HepG2 (cell line): Measurements from ENCODE around the gene WNT3. TPM values are rescaled to one million over a fixed set of nuclear protein-coding genes. Genes with fewer than 3 reads are reported as not detected.

ENCODE experiments used
- ATAC-seq: fragments of 200-7000 bp; cut with Tn5 transposase; 3 replicates; pipeline ENCODE4 v1.9.1; 2020; ENCODE audit warnings: mild to moderate bottlenecking, moderate library complexity
- BruUV-seq: library from RNA; stranded (reverse); fragments of 400-500 nt; replicated peaks from 2 replicates; lab custom pipeline; 2021; lab: Mats Ljungman, UMichigan
- CTCF ChIA-PET: fragments of 300-600 bp; formaldehyde crosslinking; extraction: SDS; loops from one replicate; lab custom pipeline; 2021; ENCODE audit warnings: low total read pairs, inconsistent platforms, low intra/inter-chr PET ratio; lab: Yijun Ruan, JAX
- POLR2A ChIA-PET: fragments of 350-600 bp; sonication (Branson Sonifier 250); formaldehyde crosslinking; loops from one replicate; lab custom pipeline; 2020; ENCODE audit warnings: antibody characterized with exemption, inconsistent platforms; lab: Yijun Ruan, JAX
- DNase-seq: peaks from one replicate; pipeline ENCODE4 v3.0.0-alpha.2; 2015; ENCODE audit warnings: low spot score
- FAIRE-seq: peaks from 3 replicates; lab custom pipeline; 2011; peaks lifted over from hg19 to GRCh38; lab: Jason Lieb, UNC
- H2AFZ ChIP-seq: one replicate; pipeline ENCODE4 v1.6.1; 2011; ENCODE audit warnings: low read length, inconsistent platforms
- H3K27ac ChIP-seq: fragments of 300-600 bp; 3 replicates; pipeline ENCODE4 v1.8.0; 2011; ENCODE audit warnings: mixed run types, mild to moderate bottlenecking, mixed read lengths, low read length, inconsistent platforms; ENCODE audit not compliant: insufficient read depth; ENCODE audit errors: extremely low read length
- H3K27me3 ChIP-seq, 2 experiments: fragments of 200-600 bp in 1 of 2; 2 replicates in 1 of 2; 3 replicates in 1 of 2; pipeline versions ENCODE4 v1.6.0 to v1.8.0; 2011; ENCODE audit warnings: low read length in 2 of 2, mild to moderate bottlenecking in 2 of 2, moderate library complexity in 2 of 2, inconsistent platforms in 1 of 2; ENCODE audit not compliant: insufficient read depth in 2 of 2, control insufficient read depth in 1 of 2
- H3K36me3 ChIP-seq, 2 experiments: fragments of 200-600 bp in 1 of 2; replicated peaks in 1 of 2; 2 replicates in 1 of 2; 3 replicates in 1 of 2; pipeline versions ENCODE4 v1.5.1 to v1.8.0; 2011; ENCODE audit warnings: low read length in 2 of 2, inconsistent platforms in 1 of 2; ENCODE audit not compliant: insufficient read depth in 2 of 2, control insufficient read depth in 1 of 2
- H3K4me1 ChIP-seq: 2 replicates; pipeline ENCODE4 v1.5.1; 2012; ENCODE audit warnings: low read length, inconsistent platforms; ENCODE audit not compliant: insufficient read depth
- H3K4me2 ChIP-seq: 2 replicates; pipeline ENCODE4 v1.6.0; 2011; ENCODE audit warnings: low read depth, low read length, inconsistent platforms
- H3K4me3 ChIP-seq, 3 experiments: fragments of 200-600 bp in 1 of 3; sonication (generic), shearing (Covaris generic) in 1 of 3; replicated peaks in 1 of 3; 2 replicates each; pipeline ENCODE4 v1.5.1; 2011 to 2016; ENCODE audit warnings: low read length in 3 of 3, inconsistent platforms in 2 of 3, low read depth in 2 of 3, mild to moderate bottlenecking in 2 of 3, control low read depth in 1 of 3, mixed read lengths in 1 of 3; ENCODE audit not compliant: insufficient read depth in 1 of 3
- H3K79me2 ChIP-seq: one replicate; pipeline ENCODE4 v1.6.1; 2011; ENCODE audit warnings: low read length, inconsistent platforms; ENCODE audit not compliant: insufficient read depth
- H3K9ac ChIP-seq: 2 replicates; pipeline ENCODE4 v1.6.0; 2011; ENCODE audit warnings: mild to moderate bottlenecking, low read depth, low read length, inconsistent platforms; ENCODE audit not compliant: insufficient read depth
- H3K9me3 ChIP-seq: 2 replicates; pipeline ENCODE4 v1.5.1; 2012; ENCODE audit warnings: mild to moderate bottlenecking, low read length
- H4K20me1 ChIP-seq: 2 replicates; pipeline ENCODE4 v1.6.0; 2011; ENCODE audit warnings: inconsistent platforms, mild to moderate bottlenecking, low read length, moderate library complexity; ENCODE audit not compliant: insufficient read depth
- CHD2 ChIP-seq: IDR thresholded peaks from 2 replicates; pipeline ENCODE4 v1.6.1; 2011; ENCODE audit warnings: low read depth, low read length, improper control_type of control experiment
- DR1 ChIP-seq: sonication (generic); formaldehyde crosslinking; IDR thresholded peaks from 2 replicates; pipeline ENCODE4 v1.8.0; 2021; ENCODE audit warnings: mild to moderate bottlenecking, missing genetic modification reagents, inconsistent platforms
- HNRNPLL ChIP-seq: fragments of 200-400 bp; formaldehyde crosslinking; IDR thresholded peaks from 2 replicates; pipeline ENCODE4 v1.6.1; 2017; ENCODE audit warnings: mild to moderate bottlenecking, low read depth, low read length; ENCODE audit not compliant: poor library complexity, severe bottlenecking
- JUN ChIP-seq: sonication (generic); formaldehyde crosslinking; IDR thresholded peaks from 2 replicates; pipeline ENCODE4 v1.4.0; 2020; ENCODE audit warnings: mild to moderate bottlenecking, missing genetic modification reagents
- SRY ChIP-seq: sonication (generic); formaldehyde crosslinking; IDR thresholded peaks from 2 replicates; pipeline ENCODE4 v1.8.0; 2022; ENCODE audit warnings: mild to moderate bottlenecking, missing genetic modification reagents
- ZNF629 ChIP-seq: sonication (generic); formaldehyde crosslinking; conservative IDR thresholded peaks from 2 replicates; pipeline ENCODE4 v1.5.0; 2020; ENCODE audit warnings: missing genetic modification reagents
- ZNF766 ChIP-seq: sonication (generic); formaldehyde crosslinking; IDR thresholded peaks from 2 replicates; pipeline ENCODE4 v1.5.0; 2020; ENCODE audit warnings: missing genetic modification reagents, borderline replicate concordance
- ZNF850 ChIP-seq: sonication (generic); formaldehyde crosslinking; conservative IDR thresholded peaks from 2 replicates; pipeline ENCODE4 v1.9.0; 2021; ENCODE audit warnings: mild to moderate bottlenecking, missing genetic modification reagents
- WGBS: methylation state at CpG from one replicate; pipeline ENCODE4 v1.1.6; 2017; ENCODE audit warnings: low lambda C conversion rate; 5-methylcytosine and 5-hydroxymethylcytosine counted together
- in situ Hi-C: cut with HindIII; loops from 2 replicates; pipeline ENCODE4 v1.10.0; 2017; ENCODE audit warnings: low pct_unique_long_range_greater_than_20kb; ENCODE audit not compliant: extremely low pct_ligation_motif_present
- intact Hi-C: fragments of 100-400 bp; cut with micrococcal nuclease; formaldehyde crosslinking; loops from one replicate; pipeline ENCODE4 v1.10.0; 2022; ENCODE audit not compliant: unreplicated experiment
- polyA plus RNA-seq, 8 experiments: library from polyadenylated mRNA; depleted of rRNA in 3 of 8; stranded (reverse) in 7 of 8; unstranded in 1 of 8; fragments of >200 nt; fragmentation: Illumina TruSeq in 4 of 8; extraction: Trizol in 4 of 8; gene quantifications; 2 replicates each; pipeline versions ENCODE4 v1.2.1 to v1.2.3, GENCODE V29; 2011 to 2016; ENCODE audit warnings: low read depth in 4 of 8, missing spikeins in 1 of 8, mixed read lengths in 1 of 8; ENCODE audit not compliant: insufficient read depth in 1 of 8
- total RNA-seq, 5 experiments: library from RNA; depleted of rRNA; stranded (reverse); fragments of >200 nt; fragmentation: Illumina TruSeq; extraction: Trizol; gene quantifications; 2 replicates each; pipeline ENCODE4 v1.2.3, GENCODE V29; 2016; ENCODE audit warnings: low read depth in 1 of 5
- TF ChIP-seq, protein P1 (sequence below), 2 experiments: IDR thresholded peaks; 2 replicates each; pipeline ENCODE4 v1.6.1; 2011 to 2012; ENCODE audit warnings: low read length in 2 of 2, borderline replicate concordance in 1 of 2, low read depth in 1 of 2, mild to moderate bottlenecking in 1 of 2, moderate library complexity in 1 of 2
- TF ChIP-seq, protein P2 (sequence below): sonication (generic); formaldehyde crosslinking; IDR thresholded peaks from 2 replicates; pipeline ENCODE4 v1.5.0; 2020; ENCODE audit warnings: mild to moderate bottlenecking, missing genetic modification reagents
- TF ChIP-seq, protein P3 (sequence below): sonication (generic); formaldehyde crosslinking; conservative IDR thresholded peaks from 2 replicates; pipeline ENCODE4 v1.5.0; 2020; ENCODE audit warnings: missing genetic modification reagents
- TF ChIP-seq, protein P4 (sequence below): IDR thresholded peaks from 2 replicates; pipeline ENCODE4 v1.4.0; 2020; ENCODE audit warnings: mild to moderate bottlenecking, missing genetic modification reagents

WNT3 gene
- total and polyA plus RNA-seq, 2 of the 13 experiments (the other 11 are each of a cell fraction or from before 2014, with no cell fraction given), result 8.5 to 10.3 TPM

DNA sequence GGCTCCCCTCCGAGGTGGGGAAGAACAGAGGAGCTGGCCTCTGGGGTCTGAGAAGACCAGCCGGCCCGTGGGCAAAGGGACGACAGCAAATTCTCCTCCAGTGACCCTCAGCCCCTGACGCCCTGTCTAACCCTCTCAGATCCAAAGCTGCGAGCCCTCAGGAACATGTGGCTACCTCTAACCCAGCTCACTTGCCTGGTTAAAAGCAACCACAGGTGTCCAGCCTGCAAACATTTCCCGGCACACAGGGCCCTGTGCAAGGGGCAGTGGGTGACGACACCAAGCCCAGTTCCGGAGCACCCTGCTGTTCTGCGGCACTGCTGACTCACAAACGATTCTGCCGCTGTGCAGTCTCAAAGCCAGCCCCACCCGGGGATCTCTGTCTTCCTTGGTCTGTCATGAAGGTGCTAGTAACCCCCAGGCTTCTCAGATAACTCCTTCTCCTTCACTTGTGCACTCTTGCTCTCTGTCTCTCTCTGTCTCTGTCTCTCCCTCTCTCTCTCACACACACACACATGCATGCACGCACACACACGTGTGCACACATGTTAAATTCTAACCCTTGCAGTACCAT, 23.0 kb downstream of the WNT3 start:
- Histone ChIP-seq H3K79me2 (no peaks in the 10 kb centered on the region), H3K4me1 (peaks cover 19% of the 10 kb centered on the region), H3K27me3 (peaks cover 7 to 63% of the 10 kb centered on the region in 2 experiments), H4K20me1 (no peaks in the 10 kb centered on the region), H3K4me2 (peak overlapping the region; percentile 95), H3K9me3 (no peaks in the 10 kb centered on the region), H3K27ac (no peak overlapping the region), H3K4me3 (peak overlapping the region; percentile 24 to 74 (median 37); a peak in 5 of 6 replicates), H3K36me3 (no peaks in the 10 kb centered on the region), H2AFZ (peak overlapping the region; percentile 74), H3K9ac (peak overlapping the region; percentile 47; the same call in 1 of the 2 replicates)
- WGBS, result 4% methylated on average over 12 of the region's 15 CpGs
- ChIA-PET CTCF (no interaction called here), POLR2A (no interaction called here)
- peak; percentile 54 for DNase-seq
- intact Hi-C loops (no loop called here), in situ Hi-C loops (no loop called here)
- ATAC-seq, result peak; percentile 93
- no peak for FAIRE-seq
- no TSS peak for BruUV-seq
- TF ChIP-seq ZNF629 (CRISPR knock-in tag) (no peak), HNRNPLL (peak; percentile 27), ZNF850 (CRISPR knock-in tag) (no peak), DR1 (CRISPR knock-in tag) (no peak), SRY (CRISPR knock-in tag) (no peak), ZNF766 (CRISPR knock-in tag) (no peak), CHD2 (no peak), JUN (0 out of 2 replicates have a peak, but pooled peaks have one; percentile 60)
- TF ChIP-seq, protein P1, sequence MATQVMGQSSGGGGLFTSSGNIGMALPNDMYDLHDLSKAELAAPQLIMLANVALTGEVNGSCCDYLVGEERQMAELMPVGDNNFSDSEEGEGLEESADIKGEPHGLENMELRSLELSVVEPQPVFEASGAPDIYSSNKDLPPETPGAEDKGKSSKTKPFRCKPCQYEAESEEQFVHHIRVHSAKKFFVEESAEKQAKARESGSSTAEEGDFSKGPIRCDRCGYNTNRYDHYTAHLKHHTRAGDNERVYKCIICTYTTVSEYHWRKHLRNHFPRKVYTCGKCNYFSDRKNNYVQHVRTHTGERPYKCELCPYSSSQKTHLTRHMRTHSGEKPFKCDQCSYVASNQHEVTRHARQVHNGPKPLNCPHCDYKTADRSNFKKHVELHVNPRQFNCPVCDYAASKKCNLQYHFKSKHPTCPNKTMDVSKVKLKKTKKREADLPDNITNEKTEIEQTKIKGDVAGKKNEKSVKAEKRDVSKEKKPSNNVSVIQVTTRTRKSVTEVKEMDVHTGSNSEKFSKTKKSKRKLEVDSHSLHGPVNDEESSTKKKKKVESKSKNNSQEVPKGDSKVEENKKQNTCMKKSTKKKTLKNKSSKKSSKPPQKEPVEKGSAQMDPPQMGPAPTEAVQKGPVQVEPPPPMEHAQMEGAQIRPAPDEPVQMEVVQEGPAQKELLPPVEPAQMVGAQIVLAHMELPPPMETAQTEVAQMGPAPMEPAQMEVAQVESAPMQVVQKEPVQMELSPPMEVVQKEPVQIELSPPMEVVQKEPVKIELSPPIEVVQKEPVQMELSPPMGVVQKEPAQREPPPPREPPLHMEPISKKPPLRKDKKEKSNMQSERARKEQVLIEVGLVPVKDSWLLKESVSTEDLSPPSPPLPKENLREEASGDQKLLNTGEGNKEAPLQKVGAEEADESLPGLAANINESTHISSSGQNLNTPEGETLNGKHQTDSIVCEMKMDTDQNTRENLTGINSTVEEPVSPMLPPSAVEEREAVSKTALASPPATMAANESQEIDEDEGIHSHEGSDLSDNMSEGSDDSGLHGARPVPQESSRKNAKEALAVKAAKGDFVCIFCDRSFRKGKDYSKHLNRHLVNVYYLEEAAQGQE (IDR thresholded peaks at IDR 0.05; ENCODE audit: borderline replicate concordance in 1 of 2, low read depth in 1 of 2, low read length in 2 of 2), result no peak
- TF ChIP-seq, protein P2, sequence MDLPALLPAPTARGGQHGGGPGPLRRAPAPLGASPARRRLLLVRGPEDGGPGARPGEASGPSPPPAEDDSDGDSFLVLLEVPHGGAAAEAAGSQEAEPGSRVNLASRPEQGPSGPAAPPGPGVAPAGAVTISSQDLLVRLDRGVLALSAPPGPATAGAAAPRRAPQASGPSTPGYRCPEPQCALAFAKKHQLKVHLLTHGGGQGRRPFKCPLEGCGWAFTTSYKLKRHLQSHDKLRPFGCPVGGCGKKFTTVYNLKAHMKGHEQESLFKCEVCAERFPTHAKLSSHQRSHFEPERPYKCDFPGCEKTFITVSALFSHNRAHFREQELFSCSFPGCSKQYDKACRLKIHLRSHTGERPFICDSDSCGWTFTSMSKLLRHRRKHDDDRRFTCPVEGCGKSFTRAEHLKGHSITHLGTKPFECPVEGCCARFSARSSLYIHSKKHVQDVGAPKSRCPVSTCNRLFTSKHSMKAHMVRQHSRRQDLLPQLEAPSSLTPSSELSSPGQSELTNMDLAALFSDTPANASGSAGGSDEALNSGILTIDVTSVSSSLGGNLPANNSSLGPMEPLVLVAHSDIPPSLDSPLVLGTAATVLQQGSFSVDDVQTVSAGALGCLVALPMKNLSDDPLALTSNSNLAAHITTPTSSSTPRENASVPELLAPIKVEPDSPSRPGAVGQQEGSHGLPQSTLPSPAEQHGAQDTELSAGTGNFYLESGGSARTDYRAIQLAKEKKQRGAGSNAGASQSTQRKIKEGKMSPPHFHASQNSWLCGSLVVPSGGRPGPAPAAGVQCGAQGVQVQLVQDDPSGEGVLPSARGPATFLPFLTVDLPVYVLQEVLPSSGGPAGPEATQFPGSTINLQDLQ (CRISPR knock-in tag), result no peak
- TF ChIP-seq, protein P3, sequence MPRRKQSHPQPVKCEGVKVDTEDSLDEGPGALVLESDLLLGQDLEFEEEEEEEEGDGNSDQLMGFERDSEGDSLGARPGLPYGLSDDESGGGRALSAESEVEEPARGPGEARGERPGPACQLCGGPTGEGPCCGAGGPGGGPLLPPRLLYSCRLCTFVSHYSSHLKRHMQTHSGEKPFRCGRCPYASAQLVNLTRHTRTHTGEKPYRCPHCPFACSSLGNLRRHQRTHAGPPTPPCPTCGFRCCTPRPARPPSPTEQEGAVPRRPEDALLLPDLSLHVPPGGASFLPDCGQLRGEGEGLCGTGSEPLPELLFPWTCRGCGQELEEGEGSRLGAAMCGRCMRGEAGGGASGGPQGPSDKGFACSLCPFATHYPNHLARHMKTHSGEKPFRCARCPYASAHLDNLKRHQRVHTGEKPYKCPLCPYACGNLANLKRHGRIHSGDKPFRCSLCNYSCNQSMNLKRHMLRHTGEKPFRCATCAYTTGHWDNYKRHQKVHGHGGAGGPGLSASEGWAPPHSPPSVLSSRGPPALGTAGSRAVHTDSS (CRISPR knock-in tag), result no peak
- TF ChIP-seq, protein P4, sequence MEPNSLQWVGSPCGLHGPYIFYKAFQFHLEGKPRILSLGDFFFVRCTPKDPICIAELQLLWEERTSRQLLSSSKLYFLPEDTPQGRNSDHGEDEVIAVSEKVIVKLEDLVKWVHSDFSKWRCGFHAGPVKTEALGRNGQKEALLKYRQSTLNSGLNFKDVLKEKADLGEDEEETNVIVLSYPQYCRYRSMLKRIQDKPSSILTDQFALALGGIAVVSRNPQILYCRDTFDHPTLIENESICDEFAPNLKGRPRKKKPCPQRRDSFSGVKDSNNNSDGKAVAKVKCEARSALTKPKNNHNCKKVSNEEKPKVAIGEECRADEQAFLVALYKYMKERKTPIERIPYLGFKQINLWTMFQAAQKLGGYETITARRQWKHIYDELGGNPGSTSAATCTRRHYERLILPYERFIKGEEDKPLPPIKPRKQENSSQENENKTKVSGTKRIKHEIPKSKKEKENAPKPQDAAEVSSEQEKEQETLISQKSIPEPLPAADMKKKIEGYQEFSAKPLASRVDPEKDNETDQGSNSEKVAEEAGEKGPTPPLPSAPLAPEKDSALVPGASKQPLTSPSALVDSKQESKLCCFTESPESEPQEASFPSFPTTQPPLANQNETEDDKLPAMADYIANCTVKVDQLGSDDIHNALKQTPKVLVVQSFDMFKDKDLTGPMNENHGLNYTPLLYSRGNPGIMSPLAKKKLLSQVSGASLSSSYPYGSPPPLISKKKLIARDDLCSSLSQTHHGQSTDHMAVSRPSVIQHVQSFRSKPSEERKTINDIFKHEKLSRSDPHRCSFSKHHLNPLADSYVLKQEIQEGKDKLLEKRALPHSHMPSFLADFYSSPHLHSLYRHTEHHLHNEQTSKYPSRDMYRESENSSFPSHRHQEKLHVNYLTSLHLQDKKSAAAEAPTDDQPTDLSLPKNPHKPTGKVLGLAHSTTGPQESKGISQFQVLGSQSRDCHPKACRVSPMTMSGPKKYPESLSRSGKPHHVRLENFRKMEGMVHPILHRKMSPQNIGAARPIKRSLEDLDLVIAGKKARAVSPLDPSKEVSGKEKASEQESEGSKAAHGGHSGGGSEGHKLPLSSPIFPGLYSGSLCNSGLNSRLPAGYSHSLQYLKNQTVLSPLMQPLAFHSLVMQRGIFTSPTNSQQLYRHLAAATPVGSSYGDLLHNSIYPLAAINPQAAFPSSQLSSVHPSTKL, result peak; percentile 37; the same call in 1 of the 2 replicates
